ENCODE measurements around the gene PTCD2.

The PTCD2 gene

GRCh38 chr5:72351376-72351775 is 31.2 kb downstream of the PTCD2 start:
- no peak for DNase-seq

DNA sequence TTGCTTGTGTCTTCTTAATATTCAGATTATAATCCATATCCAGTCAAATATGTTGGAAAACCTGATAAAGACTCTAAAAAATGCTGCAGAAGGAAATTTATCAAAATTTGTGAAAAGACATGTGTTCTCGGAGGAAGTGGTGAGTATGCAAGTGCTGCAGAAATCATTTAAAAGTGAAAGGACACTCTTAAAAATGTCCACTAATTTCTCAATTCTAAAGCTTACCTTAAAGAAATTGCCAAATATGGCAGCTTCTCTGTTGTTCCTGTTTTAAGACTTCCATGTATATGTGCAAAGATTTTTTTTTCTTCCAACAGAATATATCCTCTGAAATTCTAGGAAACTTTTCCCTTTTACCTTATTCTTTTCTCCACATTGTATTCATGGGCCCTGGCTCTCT is 32.4 kb downstream of the PTCD2 start:
- no peak for DNase-seq

DNA sequence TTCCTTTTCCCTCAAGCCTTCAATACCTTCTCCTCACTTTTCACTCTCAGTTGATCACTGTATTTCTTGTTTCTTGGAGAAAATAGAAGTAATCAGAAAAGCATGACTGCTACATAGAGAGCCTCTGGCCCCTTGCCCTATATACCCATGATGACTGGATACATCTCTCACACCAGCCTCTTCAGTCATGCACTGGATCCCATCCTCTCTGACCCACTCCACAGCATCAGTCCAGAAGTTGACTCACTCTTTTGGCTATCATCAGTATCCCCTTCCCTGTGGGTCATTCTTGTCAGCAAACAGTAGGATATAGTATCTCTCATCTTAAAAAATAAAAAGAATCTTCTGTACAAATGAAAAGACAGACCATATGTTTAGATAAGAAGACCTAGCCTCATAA is 32.9 kb downstream of the PTCD2 start:
- DNase-seq, result no peak

- DNase-seq, result peak; percentile 52
Measured at GRCh38 chr5:72355706-72356299, 35.6 kb downstream of the PTCD2 start.

- DNase-seq, result no peak
Measured at GRCh38 chr5:72356361-72356760, 36.2 kb downstream of the PTCD2 start.

GRCh38 chr5:72358925-72359324 is 38.8 kb downstream of the PTCD2 start:
- DNase-seq, result no peak

DNA sequence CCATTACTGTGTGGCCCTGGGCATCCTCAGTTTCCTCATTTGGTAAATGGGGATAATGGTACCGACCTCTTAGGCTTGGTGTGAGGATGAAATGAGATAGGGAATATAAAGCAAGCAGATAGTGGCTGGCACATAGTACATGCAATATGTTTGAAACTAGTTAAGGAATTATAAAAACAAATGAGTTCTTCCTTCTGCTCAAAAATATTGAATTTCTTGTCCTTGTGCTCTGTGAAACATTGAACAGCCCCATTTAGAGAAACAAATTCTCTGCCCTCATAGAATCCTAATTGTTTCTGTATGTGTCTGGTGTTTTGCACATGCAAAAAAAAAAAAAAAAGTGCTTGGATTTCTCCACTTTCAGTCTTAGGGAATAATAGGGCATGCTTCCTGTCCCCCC is 39.7 kb downstream of the PTCD2 start:
- no peak for DNase-seq

DNA sequence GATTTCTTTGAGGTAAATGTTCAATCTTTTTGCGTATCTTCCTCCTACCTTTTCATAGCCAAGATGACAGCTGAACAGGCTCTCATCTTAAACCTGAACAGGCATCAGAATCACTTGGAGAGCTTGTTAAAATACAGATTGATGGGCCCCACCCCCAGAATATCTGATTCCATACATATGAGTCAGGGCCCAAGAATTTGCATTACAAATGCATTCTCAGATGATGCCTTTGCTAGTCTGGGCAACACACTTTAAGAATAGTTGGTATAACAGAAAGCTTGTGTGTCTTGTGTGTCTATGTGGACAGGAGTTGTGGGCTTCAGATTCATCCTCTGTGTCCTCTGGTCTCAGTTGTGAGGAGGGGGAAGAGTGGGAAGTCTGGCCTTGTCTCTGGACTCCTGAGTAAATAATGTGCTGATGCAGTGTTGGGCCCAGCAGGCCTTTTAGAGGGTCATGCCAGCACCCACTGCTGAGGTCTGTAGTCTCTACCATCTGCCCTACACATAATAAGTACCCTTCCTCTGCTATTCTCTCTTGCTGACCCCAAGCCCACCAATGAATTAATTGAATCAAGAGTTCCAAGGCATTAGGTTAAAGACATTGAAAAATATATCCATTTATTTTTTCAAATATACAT is 43.1 kb downstream of the PTCD2 start:
- DNase-seq, result no peak

DNA sequence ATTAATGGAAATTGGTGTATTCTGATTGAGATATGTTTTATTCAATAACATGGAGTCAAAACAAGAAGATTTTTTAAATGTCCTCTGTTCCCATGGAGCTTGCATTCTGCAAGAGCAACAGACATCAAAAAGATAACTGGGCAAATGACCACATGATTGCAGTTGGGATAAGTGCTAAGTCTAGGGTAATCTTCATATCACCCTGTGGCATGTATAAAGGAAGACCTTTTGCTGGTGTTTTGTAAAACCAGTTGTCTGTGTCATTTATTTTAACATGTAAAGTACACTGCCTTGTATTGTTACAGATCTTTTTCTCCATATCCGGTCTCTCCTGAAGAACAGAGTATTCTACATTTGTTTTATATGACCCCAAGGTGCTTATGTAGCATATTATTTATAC is 44.0 kb downstream of the PTCD2 start:
- no peak for DNase-seq

DNA sequence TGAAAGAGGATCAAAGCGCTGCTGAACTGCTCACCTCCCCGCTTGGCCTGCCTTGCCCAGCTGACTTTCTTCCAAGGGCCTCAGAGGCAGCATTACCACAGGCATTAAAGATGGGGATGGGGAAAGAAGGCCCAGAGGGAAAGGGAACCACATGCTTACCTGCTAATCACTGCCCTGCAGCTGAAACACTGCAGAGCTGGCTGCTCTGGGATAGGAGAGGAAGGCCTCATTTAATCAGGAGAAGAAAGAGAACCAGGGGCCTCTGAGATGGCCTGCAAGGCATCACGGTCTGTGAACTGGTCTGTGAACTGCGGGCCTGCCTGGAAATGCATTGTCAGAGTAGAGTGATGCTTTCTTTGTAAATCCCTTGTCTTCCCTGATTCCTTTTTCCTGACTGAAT is 44.8 kb downstream of the PTCD2 start:
- no peak for DNase-seq

DNA sequence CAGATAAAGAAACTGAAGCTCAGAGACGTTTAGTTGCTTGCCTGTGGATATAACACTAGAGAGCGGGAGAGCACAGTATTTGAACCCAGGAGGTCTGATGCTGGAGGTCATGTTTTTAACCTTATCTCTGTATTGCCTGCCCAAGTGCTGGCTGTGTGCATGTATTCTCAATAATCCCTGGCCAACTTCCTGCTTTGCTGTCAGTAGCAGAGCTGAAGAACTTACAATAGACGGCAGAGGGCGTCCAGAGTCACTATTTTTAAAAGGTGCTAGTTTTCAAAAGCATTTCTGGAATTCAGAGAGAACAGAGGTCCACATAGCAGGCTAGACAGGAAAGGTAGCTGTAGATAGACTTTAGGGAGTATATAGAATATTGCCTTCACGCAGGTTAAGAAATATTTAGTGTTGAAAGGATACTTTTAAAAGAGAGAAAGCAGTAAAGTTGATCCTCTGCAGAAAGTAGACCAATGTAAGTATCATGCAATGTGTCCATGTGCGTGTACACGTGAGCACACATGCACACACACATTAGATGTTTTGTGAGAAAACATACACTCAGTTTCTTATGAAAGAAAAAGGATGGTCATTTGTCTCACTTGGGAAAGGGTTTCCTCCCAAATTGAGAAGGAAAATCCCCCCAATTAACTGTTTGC is 46.3 kb downstream of the PTCD2 start:
- DNase-seq, result peak; percentile 65

- DNase-seq, result no peak
Measured at GRCh38 chr5:72368271-72368670, 48.1 kb downstream of the PTCD2 start.

DNA sequence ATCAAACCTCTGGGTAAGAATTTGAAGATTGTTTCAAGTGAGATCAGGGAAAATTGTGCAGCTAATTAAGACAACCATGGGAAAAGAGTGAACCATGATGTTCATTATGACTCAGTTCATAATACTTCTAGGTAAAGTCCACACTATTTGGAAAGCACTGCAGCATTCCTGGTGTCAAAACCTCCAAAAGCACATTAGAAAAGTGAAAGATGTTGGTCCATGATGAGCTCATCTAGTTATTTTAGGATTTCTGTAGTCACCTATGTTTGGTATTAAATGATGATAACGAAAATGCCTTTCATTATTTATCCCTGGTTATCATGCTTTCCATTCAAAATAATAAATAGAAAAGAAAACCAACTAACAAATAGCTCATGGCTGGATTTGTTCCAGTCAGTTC is 49.1 kb downstream of the PTCD2 start:
- no peak for DNase-seq

DNA sequence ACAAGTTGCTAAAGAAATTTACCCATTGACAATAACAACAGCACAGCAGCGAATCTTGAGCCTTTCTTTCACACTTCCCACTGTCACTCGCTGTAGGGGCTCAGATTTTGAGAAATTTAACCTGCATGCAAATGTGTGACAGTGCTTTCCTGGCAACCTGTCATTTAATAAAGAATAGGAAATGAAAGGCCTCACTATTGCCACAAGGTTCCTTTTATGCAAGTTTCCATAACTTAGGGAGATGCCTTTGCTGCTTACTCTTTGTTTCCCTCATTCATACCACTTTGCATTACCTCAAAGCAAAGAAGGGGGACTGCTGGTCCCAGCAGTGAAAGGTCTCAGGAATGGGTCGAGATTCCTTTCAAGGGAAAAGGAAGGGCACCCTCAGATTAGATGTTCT is 49.5 kb downstream of the PTCD2 start:
- DNase-seq, result no peak

DNA sequence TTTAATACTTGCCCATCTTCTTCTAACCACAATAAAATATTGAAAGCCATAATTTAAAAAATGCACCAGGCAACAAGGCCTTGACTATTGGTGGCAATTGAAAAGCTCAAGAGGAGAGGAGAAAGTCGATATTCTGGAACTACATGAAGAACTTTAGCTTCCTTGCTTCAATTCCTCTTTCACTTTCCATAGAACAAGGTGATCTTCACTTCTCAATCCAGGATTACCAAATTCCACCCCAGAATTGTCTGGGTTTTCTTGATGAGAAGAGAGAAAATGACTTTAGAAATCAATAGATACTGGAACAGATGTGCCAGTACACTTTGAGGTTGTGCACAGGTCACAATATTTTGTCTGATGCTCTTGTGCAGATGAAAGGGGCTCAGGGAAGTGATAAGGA is 52.2 kb downstream of the PTCD2 start:
- no peak for DNase-seq

DNA sequence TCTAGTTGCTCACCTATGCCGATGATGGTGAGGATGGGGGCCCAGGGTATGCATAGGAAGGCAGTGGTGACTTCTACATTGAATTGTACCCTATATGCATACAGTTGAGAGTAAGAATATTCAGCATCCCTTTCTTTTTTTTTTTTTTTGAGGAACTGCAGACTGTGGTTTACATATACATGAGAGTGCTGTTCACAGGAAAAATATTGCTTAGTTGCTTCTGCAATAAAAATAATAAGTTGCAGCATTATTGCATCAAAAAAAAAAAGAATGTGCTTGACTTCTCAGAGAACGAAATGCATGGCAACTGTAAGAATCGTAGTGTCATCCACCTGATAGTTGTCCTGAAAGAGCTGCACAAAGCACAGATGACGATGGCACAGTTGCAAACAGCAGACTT is 52.8 kb downstream of the PTCD2 start:
- DNase-seq, result no peak

DNA sequence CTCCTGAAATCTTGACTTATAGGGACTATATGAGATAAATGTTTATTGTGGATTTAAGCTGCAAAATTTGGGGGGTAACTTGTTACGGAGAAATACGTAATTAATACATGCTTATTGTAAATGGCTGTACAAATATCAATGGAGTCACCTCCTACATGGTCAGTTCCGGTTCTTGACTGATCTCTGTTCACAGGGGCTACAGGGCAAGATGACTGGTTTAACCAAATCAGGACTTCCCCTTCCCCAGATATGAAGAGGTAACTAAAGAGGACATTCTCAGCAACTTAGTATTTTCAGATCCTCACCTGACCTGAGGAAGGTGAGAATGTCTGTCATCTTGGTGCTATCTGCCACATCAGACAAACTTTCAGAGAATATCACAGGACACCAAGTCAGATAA is 54.7 kb downstream of the PTCD2 start:
- no peak for DNase-seq

DNA sequence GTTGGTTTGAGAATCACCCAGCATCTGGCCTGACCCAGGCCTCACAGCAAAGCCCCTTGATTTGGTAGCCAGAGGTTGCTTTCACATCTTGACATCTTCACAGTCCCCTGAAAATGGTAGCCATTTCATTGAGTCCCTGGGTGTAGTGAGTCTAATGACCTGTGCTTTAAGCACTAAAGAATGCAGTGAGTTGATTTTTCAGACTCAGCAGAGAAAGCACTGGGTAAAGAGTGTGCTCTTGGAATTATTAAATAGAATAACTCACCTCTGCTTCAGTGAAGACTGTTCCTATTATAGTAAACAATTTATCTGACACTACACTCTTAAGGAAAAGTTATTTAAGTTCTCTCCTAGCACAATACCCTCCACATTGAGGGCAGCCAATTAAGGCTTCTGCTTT is 56.2 kb downstream of the PTCD2 start:
- no peak for DNase-seq

DNA sequence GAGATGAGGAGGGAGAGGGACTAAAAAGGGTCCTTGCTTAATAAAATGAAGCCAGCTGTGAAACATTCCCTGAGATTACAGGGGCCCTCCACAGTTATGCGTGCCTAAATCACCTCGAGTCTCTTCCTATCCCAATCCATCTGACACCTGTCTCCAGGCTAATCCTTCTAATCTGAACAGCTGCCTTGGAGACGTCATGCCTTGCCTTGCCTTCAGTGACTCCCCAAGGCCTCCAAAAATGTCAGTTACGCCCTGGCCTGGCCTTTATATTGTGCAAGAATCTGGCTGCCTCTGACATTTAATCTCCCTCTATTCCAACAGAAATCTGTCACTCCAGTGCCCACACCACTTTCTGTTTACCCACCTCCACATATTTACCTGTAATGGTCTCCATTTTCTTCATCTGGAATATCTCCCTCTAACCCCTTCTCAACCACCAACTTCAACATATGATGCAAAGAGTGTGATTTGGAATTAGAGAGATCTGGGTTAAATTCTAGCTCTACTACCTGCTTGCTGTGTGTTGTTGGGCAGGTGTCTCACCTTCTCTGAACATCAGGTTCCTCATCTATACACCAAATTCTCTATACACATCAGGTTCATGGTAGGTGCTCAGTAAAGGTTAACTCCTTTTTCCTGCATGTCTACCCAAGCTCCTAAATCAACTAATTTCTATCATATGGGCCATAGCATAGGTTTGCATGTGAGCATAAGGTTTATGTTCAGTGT is 57.9 kb downstream of the PTCD2 start:
- peak; percentile 78 for DNase-seq

- no peak for DNase-seq
Measured at GRCh38 chr5:72378639-72379289, 58.6 kb downstream of the PTCD2 start.

DNA sequence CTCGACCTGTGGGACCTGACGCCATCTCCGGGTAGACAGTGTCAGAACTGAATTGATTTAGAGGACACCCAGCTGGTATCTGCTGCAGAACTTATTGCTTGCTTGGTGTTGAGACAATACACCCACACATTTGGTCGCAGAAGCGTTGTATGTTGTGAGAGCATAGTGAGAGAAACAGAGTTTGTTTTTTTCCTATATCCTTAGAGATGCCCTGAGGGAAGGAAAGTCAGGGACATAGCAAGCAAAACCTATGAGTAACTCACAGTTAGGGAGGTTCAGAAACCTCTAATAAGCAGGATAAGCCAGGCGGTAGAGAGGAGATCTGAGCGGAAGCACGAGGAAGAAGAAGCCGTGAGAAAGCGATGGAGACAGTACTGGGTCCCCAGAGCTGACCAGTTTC is 59.8 kb downstream of the PTCD2 start:
- DNase-seq, result no peak

DNA sequence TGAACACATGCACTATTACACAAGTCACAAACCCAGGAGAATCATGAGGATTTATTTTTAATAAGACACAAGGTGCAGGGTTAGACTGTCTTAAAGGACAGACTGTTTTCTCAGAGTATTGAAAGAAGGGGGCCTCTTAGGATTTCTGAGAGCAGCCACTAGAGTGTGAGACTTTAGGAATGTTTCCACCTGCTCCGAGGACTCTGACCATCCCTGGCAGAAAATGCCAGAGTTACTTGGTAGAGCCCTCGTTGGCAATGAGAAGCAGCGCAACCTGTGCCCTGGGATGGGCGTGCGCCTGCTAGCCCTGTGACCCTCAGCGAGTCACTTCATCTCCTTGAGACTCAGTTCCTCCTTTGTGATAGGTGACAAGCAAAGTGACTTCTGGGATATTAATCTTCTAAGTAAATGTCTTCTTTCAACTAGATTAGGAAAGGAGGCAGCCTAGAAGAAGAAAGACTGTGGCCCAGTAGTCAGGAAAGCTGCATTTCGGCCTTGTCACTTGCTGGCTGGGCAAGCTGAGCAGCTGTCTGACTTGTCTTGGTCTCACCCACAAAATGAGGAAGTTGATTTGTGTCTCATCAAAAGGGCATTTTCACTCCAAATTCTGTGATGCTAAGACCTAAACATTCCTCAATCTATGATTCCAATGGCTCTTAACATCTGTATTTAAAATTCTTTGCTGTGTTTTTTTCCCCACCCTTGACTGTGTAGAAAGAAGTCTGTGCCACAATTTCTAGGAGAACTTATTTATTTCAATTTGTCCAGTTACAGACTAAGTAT is 60.5 kb downstream of the PTCD2 start:
- no peak for DNase-seq

DNA sequence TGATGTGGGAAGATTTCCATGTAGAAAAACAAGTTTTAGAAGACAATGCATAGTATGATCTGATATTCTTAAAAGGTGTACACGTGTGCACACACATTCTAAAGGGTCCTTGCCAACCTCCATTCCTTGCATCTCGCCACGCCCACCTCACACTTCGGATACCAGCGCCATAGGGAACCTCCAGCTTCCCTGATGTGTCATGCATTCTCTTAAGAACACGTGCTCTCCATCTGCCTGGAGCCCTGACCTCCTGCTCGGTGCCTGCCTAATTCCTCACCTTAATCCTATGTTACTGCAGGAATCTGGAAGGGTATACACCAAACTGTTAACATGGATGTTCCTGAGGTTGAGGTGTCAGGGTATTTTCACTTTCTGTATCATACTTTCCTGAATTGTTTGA is 63.1 kb downstream of the PTCD2 start:
- no peak for DNase-seq
